CD4-positive, CD25-positive, alpha-beta regulatory T cell (primary cell): ENCODE results near the gene GSG1L. TPM values are rescaled to one million over a fixed set of nuclear protein-coding genes. Genes with fewer than 3 reads are reported as not detected.

Experiments used
- ATAC-seq, 2 donors: fragments of 150-1000 bp; cut with Tn5 transposase; one replicate each; pipeline ENCODE4 v1.10.0; 2021; ENCODE audit warnings: low read depth in 2 of 2, moderate number of reproducible peaks in 2 of 2, moderate library complexity in 1 of 2
- DNase-seq, 3 donors: peaks; one replicate each; pipeline versions ENCODE4 v3.0.0 to v3.0.0-alpha.2; 2012 to 2022; ENCODE audit warnings: mixed read lengths in 1 of 3
- H3K27ac ChIP-seq: one replicate; pipeline ENCODE4 v1.7.0; 2013; ENCODE audit warnings: mild to moderate bottlenecking, low read length; ENCODE audit not compliant: insufficient read depth, poor library complexity, severe bottlenecking
- H3K27me3 ChIP-seq: one replicate; pipeline ENCODE4 v1.7.0; 2013; ENCODE audit warnings: low read length; ENCODE audit not compliant: control insufficient read depth, insufficient read depth
- H3K36me3 ChIP-seq: one replicate; pipeline ENCODE4 v1.7.0; 2013; ENCODE audit warnings: mild to moderate bottlenecking, low read length, moderate library complexity; ENCODE audit not compliant: control insufficient read depth, insufficient read depth
- H3K4me1 ChIP-seq: 2 replicates; pipeline ENCODE4 v1.7.0; 2013; ENCODE audit warnings: mild to moderate bottlenecking, low read length; ENCODE audit not compliant: insufficient read depth, control insufficient read depth, poor library complexity, severe bottlenecking
- H3K4me3 ChIP-seq: one replicate; pipeline ENCODE4 v1.7.0; 2013; ENCODE audit warnings: low read depth, mild to moderate bottlenecking, low read length, moderate library complexity
- H3K9me3 ChIP-seq, 2 experiments: 1 replicate in 1 of 2; 2 replicates in 1 of 2; pipeline ENCODE4 v1.7.0; 2013; ENCODE audit warnings: low read length in 2 of 2, mild to moderate bottlenecking in 1 of 2, moderate library complexity in 1 of 2; ENCODE audit not compliant: control insufficient read depth in 2 of 2
- H3K27ac Mint-ChIP-seq, 3 donors: one replicate each; pipeline ENCODE4 v1.8.0; 2020 to 2022; ENCODE audit warnings: mild to moderate bottlenecking in 3 of 3, mixed read lengths in 3 of 3, moderate library complexity in 2 of 3
- H3K27me3 Mint-ChIP-seq: one replicate; pipeline ENCODE4 v1.8.0; 2022; ENCODE audit warnings: mild to moderate bottlenecking, mixed read lengths
- H3K36me3 Mint-ChIP-seq: one replicate; pipeline ENCODE4 v1.8.0; 2020; ENCODE audit warnings: mixed read lengths
- H3K4me1 Mint-ChIP-seq, 4 donors: one replicate each; pipeline ENCODE4 v1.8.0; 2020 to 2022; ENCODE audit warnings: mixed read lengths in 4 of 4, mild to moderate bottlenecking in 1 of 4
- H3K4me3 Mint-ChIP-seq, 4 donors: one replicate each; pipeline ENCODE4 v1.8.0; 2020 to 2022; ENCODE audit warnings: mild to moderate bottlenecking in 4 of 4, mixed read lengths in 4 of 4, moderate library complexity in 3 of 4
- H3K9me3 Mint-ChIP-seq, 7 donors: one replicate each; pipeline ENCODE4 v1.8.0; 2020 to 2022; ENCODE audit warnings: mixed read lengths in 7 of 7, mild to moderate bottlenecking in 3 of 7, moderate library complexity in 2 of 7
- polyA plus RNA-seq, 4 donors: library from polyadenylated mRNA; unstranded; fragments of 300-500 nt; fragmentation: Illumina TruSeq; gene quantifications; one replicate each; pipeline ENCODE4 v1.2.3, GENCODE V29; 2021
- total RNA-seq: library from RNA; stranded (reverse); gene quantifications from one replicate; pipeline ENCODE4 v1.2.3, GENCODE V29; 2022

GSG1L gene
- total and polyA plus RNA-seq, 5 donors from 2014 or later: 0.15 TPM; not detected in 4

GRCh38 chr16:27999687-28000086, 63.8 kb downstream of the GSG1L start:
- H3K27me3 Mint-ChIP-seq: peaks cover 6% of the 10 kb centered on the region
- H3K36me3 Mint-ChIP-seq: no peaks in the 10 kb centered on the region
- DNase-seq: no peak
- H3K9me3 ChIP-seq: no peaks in the 10 kb centered on the region
- H3K4me1 ChIP-seq: peaks cover 3% of the 10 kb centered on the region
- peaks cover 4 to 13% (median 10%) of the 10 kb centered on the region in 4 donors for H3K4me1 Mint-ChIP-seq
- no peak overlapping the region for H3K4me3 Mint-ChIP-seq
- H3K27ac Mint-ChIP-seq: no peak overlapping the region
- H3K27ac ChIP-seq: no peak overlapping the region
- ATAC-seq: no peak
- H3K4me3 ChIP-seq: no peak overlapping the region
- H3K9me3 Mint-ChIP-seq: no peaks in the 10 kb centered on the region
- H3K36me3 ChIP-seq: no peaks in the 10 kb centered on the region
- no peaks in the 10 kb centered on the region for H3K27me3 ChIP-seq

GRCh38 chr16:27995378-27995777, 68.1 kb downstream of the GSG1L start:
- H3K4me3 ChIP-seq: no peak overlapping the region
- Mint-ChIP-seq H3K36me3 (no peaks in the 10 kb centered on the region), H3K4me1 (peaks cover 4 to 13% (median 10%) of the 10 kb centered on the region in 4 donors), H3K9me3 (peaks cover 0 to 5% (median 0%) of the 10 kb centered on the region in 7 donors), H3K4me3 (no peak overlapping the region), H3K27ac (peak overlapping the region in 1 of 3 donors; percentile 76), H3K27me3 (peaks cover 17% of the 10 kb centered on the region)
- no peak for ATAC-seq
- H3K4me1 ChIP-seq: peaks cover 3% of the 10 kb centered on the region
- no peaks in the 10 kb centered on the region for H3K36me3 ChIP-seq
- peak in 1 of 3 donors; percentile 35 for DNase-seq
- H3K27ac ChIP-seq: no peak overlapping the region
- no peaks in the 10 kb centered on the region for H3K9me3 ChIP-seq
- H3K27me3 ChIP-seq: no peaks in the 10 kb centered on the region

GRCh38 chr16:27994686-27995085, 68.8 kb downstream of the GSG1L start:
- peaks cover 4 to 13% (median 10%) of the 10 kb centered on the region in 4 donors for H3K4me1 Mint-ChIP-seq
- no peak overlapping the region for H3K4me3 Mint-ChIP-seq
- no peaks in the 10 kb centered on the region for H3K27me3 ChIP-seq
- H3K4me1 ChIP-seq: peaks cover 3% of the 10 kb centered on the region
- H3K27me3 Mint-ChIP-seq: peaks cover 17% of the 10 kb centered on the region
- H3K9me3 Mint-ChIP-seq: peaks cover 0 to 5% (median 0%) of the 10 kb centered on the region in 7 donors
- no peak for DNase-seq
- no peaks in the 10 kb centered on the region for H3K36me3 ChIP-seq
- no peak overlapping the region for H3K27ac Mint-ChIP-seq
- H3K9me3 ChIP-seq: no peaks in the 10 kb centered on the region
- ATAC-seq: no peak
- H3K4me3 ChIP-seq: no peak overlapping the region
- no peaks in the 10 kb centered on the region for H3K36me3 Mint-ChIP-seq
- no peak overlapping the region for H3K27ac ChIP-seq

- no peak for DNase-seq
- H3K27ac Mint-ChIP-seq: no peak overlapping the region
- Histone ChIP-seq H3K4me1 (peaks cover 3% of the 10 kb centered on the region), H3K27me3 (no peaks in the 10 kb centered on the region), H3K36me3 (no peaks in the 10 kb centered on the region), H3K27ac (no peak overlapping the region), H3K9me3 (no peaks in the 10 kb centered on the region), H3K4me3 (no peak overlapping the region)
- H3K4me1 Mint-ChIP-seq: peaks cover 4 to 17% (median 10%) of the 10 kb centered on the region in 4 donors
- ATAC-seq: no peak
- H3K9me3 Mint-ChIP-seq: peaks cover 0 to 5% (median 0%) of the 10 kb centered on the region in 7 donors
- no peaks in the 10 kb centered on the region for H3K36me3 Mint-ChIP-seq
- peak overlapping the region in 1 of 4 donors; percentile 47 for H3K4me3 Mint-ChIP-seq
- peaks cover 17% of the 10 kb centered on the region for H3K27me3 Mint-ChIP-seq
These were observed 69.9 kb downstream of the GSG1L start for GRCh38 chr16:27993587-27993986.

GRCh38 chr16:27991876-27992275, 71.6 kb downstream of the GSG1L start:
- Histone ChIP-seq H3K36me3 (no peaks in the 10 kb centered on the region), H3K27ac (no peak overlapping the region), H3K4me3 (no peak overlapping the region), H3K9me3 (no peaks in the 10 kb centered on the region), H3K27me3 (no peaks in the 10 kb centered on the region), H3K4me1 (peaks cover 3% of the 10 kb centered on the region)
- H3K27me3 Mint-ChIP-seq: peaks cover 17% of the 10 kb centered on the region
- no peak overlapping the region for H3K4me3 Mint-ChIP-seq
- H3K27ac Mint-ChIP-seq: no peak overlapping the region
- ATAC-seq (no peak), DNase-seq (no peak)
- H3K4me1 Mint-ChIP-seq: peaks cover 4 to 17% (median 10%) of the 10 kb centered on the region in 4 donors
- H3K9me3 Mint-ChIP-seq: peaks cover 0 to 5% (median 0%) of the 10 kb centered on the region in 7 donors
- no peaks in the 10 kb centered on the region for H3K36me3 Mint-ChIP-seq

GRCh38 chr16:27985981-27986380, 77.5 kb downstream of the GSG1L start:
- no peak overlapping the region for H3K27ac Mint-ChIP-seq
- no peak for DNase-seq
- no peak overlapping the region for H3K4me3 Mint-ChIP-seq

GRCh38 chr16:27984121-27984520, 79.4 kb downstream of the GSG1L start:
- Mint-ChIP-seq H3K9me3 (peaks cover 0 to 4% (median 0%) of the 10 kb centered on the region in 7 donors), H3K4me1 (peaks cover 0 to 2% (median 0%) of the 10 kb centered on the region in 4 donors), H3K27me3 (peaks cover 15% of the 10 kb centered on the region), H3K4me3 (no peak overlapping the region), H3K27ac (no peak overlapping the region), H3K36me3 (no peaks in the 10 kb centered on the region)
- Histone ChIP-seq H3K4me1 (no peaks in the 10 kb centered on the region), H3K36me3 (no peaks in the 10 kb centered on the region), H3K27ac (no peak overlapping the region), H3K9me3 (no peaks in the 10 kb centered on the region), H3K4me3 (no peak overlapping the region), H3K27me3 (no peaks in the 10 kb centered on the region)
- ATAC-seq (no peak), DNase-seq (no peak)

More at GRCh38 chr16:27985981-27986380, 77.5 kb downstream of the GSG1L start:
- no peaks in the 10 kb centered on the region for H3K36me3 Mint-ChIP-seq
- Histone ChIP-seq H3K4me1 (no peaks in the 10 kb centered on the region), H3K9me3 (no peaks in the 10 kb centered on the region), H3K4me3 (no peak overlapping the region), H3K27ac (no peak overlapping the region), H3K36me3 (no peaks in the 10 kb centered on the region), H3K27me3 (no peaks in the 10 kb centered on the region)
- ATAC-seq: no peak
- peaks cover 0 to 4% (median 0%) of the 10 kb centered on the region in 7 donors for H3K9me3 Mint-ChIP-seq
- H3K27me3 Mint-ChIP-seq: peaks cover 7% of the 10 kb centered on the region
- peaks cover 0 to 4% (median 0%) of the 10 kb centered on the region in 4 donors for H3K4me1 Mint-ChIP-seq

GRCh38 chr16:27983244-27983643, 80.3 kb downstream of the GSG1L start:
- Mint-ChIP-seq H3K4me3 (no peak overlapping the region), H3K27me3 (peaks cover 15% of the 10 kb centered on the region), H3K4me1 (no peaks in the 10 kb centered on the region), H3K36me3 (no peaks in the 10 kb centered on the region), H3K9me3 (peaks cover 0 to 4% (median 0%) of the 10 kb centered on the region in 7 donors), H3K27ac (no peak overlapping the region)
- H3K27ac ChIP-seq: no peak overlapping the region
- H3K4me1 ChIP-seq: no peaks in the 10 kb centered on the region
- DNase-seq (no peak), ATAC-seq (no peak)
- H3K9me3 ChIP-seq: no peaks in the 10 kb centered on the region
- H3K27me3 ChIP-seq: no peaks in the 10 kb centered on the region
- H3K4me3 ChIP-seq: no peak overlapping the region
- H3K36me3 ChIP-seq: no peaks in the 10 kb centered on the region
